IMR-90 (cell line): Measurements from ENCODE around the gene PIK3R4. TPM values are rescaled to one million over a fixed set of nuclear protein-coding genes. Genes with fewer than 3 reads are reported as not detected.

Source experiments
- ATAC-seq: fragments of 200-7000 bp; cut with Tn5 transposase; 2 replicates; pipeline ENCODE4 v1.9.1; 2020; ENCODE audit warnings: low read depth, mild to moderate bottlenecking, moderate library complexity
- BruUV-seq: library from RNA; stranded (reverse); fragments of 400-500 nt; replicated peaks from 2 replicates; lab custom pipeline; 2021; lab: Mats Ljungman, UMichigan
- CTCF ChIA-PET: fragments of 300-600 bp; formaldehyde crosslinking; extraction: SDS; loops from one replicate; lab custom pipeline; 2021; ENCODE audit warnings: antibody characterized with exemption; lab: Yijun Ruan, JAX
- POLR2A ChIA-PET: fragments of 300-600 bp; sonication (Branson Sonifier 250); formaldehyde crosslinking; loops from one replicate; lab custom pipeline; 2022; ENCODE audit warnings: antibody characterized with exemption; ENCODE audit not compliant: unreplicated experiment; lab: Charles Lee
- DNase-seq: peaks from one replicate; pipeline ENCODE4 v3.0.0; 2013
- H2AFZ ChIP-seq: replicated peaks from 2 replicates; pipeline ENCODE3; 2013; ENCODE audit warnings: low read length, mild to moderate bottlenecking; ENCODE audit not compliant: poor library complexity
- H2AK5ac ChIP-seq: 2 replicates; pipeline ENCODE4 v1.6.1; 2013; ENCODE audit warnings: low read depth, low read length, inconsistent platforms
- H2AK9ac ChIP-seq: replicated peaks from 2 replicates; pipeline ENCODE3; 2013; ENCODE audit warnings: mild to moderate bottlenecking, low read depth, low read length, moderate library complexity; ENCODE audit not compliant: poor library complexity
- H2BK120ac ChIP-seq: 2 replicates; pipeline ENCODE4 v1.6.1; 2013; ENCODE audit warnings: low read depth, low read length, inconsistent platforms
- H2BK15ac ChIP-seq: 3 replicates; pipeline ENCODE4 v1.6.1; 2013; ENCODE audit warnings: low read depth, low read length, inconsistent platforms
- H2BK20ac ChIP-seq: 2 replicates; pipeline ENCODE4 v1.6.1; 2013; ENCODE audit warnings: low read depth, mild to moderate bottlenecking, inconsistent platforms, low read length, moderate library complexity
- H2BK5ac ChIP-seq: 2 replicates; pipeline ENCODE4 v1.6.1; 2013; ENCODE audit warnings: mild to moderate bottlenecking, low read depth, low read length, inconsistent platforms; ENCODE audit not compliant: poor library complexity, severe bottlenecking
- H3K14ac ChIP-seq: replicated peaks from 2 replicates; pipeline ENCODE4 v1.6.1; 2013; ENCODE audit warnings: low read depth, low read length, inconsistent platforms
- H3K18ac ChIP-seq: 2 replicates; pipeline ENCODE4 v1.6.1; 2013; ENCODE audit warnings: low read depth, low read length, control low read depth
- H3K23ac ChIP-seq: 2 replicates; pipeline ENCODE4 v1.6.1; 2013; ENCODE audit warnings: low read depth, low read length, inconsistent platforms
- H3K27ac ChIP-seq: 2 replicates; pipeline ENCODE4 v1.5.1; 2013; ENCODE audit warnings: mild to moderate bottlenecking, control low read depth, low read length; ENCODE audit not compliant: insufficient read depth
- H3K27me3 ChIP-seq: 2 replicates; pipeline ENCODE4 v1.6.1; 2013; ENCODE audit warnings: low read length; ENCODE audit not compliant: control insufficient read depth, insufficient read depth
- H3K36me3 ChIP-seq: 2 replicates; pipeline ENCODE4 v1.6.1; 2013; ENCODE audit warnings: low read length, mixed read lengths; ENCODE audit not compliant: control insufficient read depth, insufficient read depth
- H3K4ac ChIP-seq: 2 replicates; pipeline ENCODE4 v1.6.1; 2013; ENCODE audit warnings: low read depth, low read length, inconsistent platforms
- H3K4me1 ChIP-seq: 2 replicates; pipeline ENCODE4 v1.6.1; 2013; ENCODE audit warnings: low read length, mixed read lengths; ENCODE audit not compliant: control insufficient read depth, insufficient read depth
- H3K4me2 ChIP-seq: 2 replicates; pipeline ENCODE4 v1.6.1; 2013; ENCODE audit warnings: low read depth, mild to moderate bottlenecking, control low read depth, low read length, moderate library complexity
- H3K4me3 ChIP-seq: 2 replicates; pipeline ENCODE4 v1.5.1; 2013; ENCODE audit warnings: low read depth, mild to moderate bottlenecking, control low read depth, low read length, moderate library complexity; ENCODE audit not compliant: insufficient read depth
- H3K56ac ChIP-seq: 2 replicates; pipeline ENCODE4 v1.6.1; 2013; ENCODE audit warnings: low read length, inconsistent platforms; ENCODE audit not compliant: insufficient read depth; ENCODE audit errors: extremely low read depth
- H3K79me1 ChIP-seq, 2 experiments: 2 replicates each; pipeline ENCODE4 v1.6.1; 2013; ENCODE audit warnings: low read length in 2 of 2, inconsistent platforms in 1 of 2, low read depth in 1 of 2
- H3K9ac ChIP-seq: 2 replicates; pipeline ENCODE4 v1.6.1; 2013; ENCODE audit warnings: low read depth, low read length, control low read depth
- H3K9me1 ChIP-seq: 2 replicates; pipeline ENCODE4 v1.6.1; 2013; ENCODE audit warnings: low read length, inconsistent platforms; ENCODE audit not compliant: insufficient read depth
- H3K9me3 ChIP-seq: 2 replicates; pipeline ENCODE4 v1.6.1; 2013; ENCODE audit warnings: low read length; ENCODE audit not compliant: control insufficient read depth, insufficient read depth
- H4K20me1 ChIP-seq: 2 replicates; pipeline ENCODE4 v1.6.1; 2013; ENCODE audit warnings: low read length, inconsistent platforms; ENCODE audit not compliant: insufficient read depth
- H4K5ac ChIP-seq: 2 replicates; pipeline ENCODE4 v1.6.1; 2013; ENCODE audit warnings: mild to moderate bottlenecking, low read depth, low read length, control low read depth
- H4K8ac ChIP-seq, 2 experiments: 2 replicates each; pipeline ENCODE4 v1.6.1; 2013; ENCODE audit warnings: low read depth in 2 of 2, low read length in 2 of 2, control low read depth in 1 of 2, inconsistent platforms in 1 of 2
- H4K91ac ChIP-seq: 2 replicates; pipeline ENCODE4 v1.6.1; 2013; ENCODE audit warnings: low read depth, low read length, inconsistent platforms; ENCODE audit not compliant: insufficient read depth
- CHD1 ChIP-seq: IDR thresholded peaks from 2 replicates; pipeline ENCODE4 v1.6.1; 2012; ENCODE audit warnings: low read depth, low read length, improper control_type of control experiment
- NFE2L2 ChIP-seq: fragments of 150-350 bp; IDR thresholded peaks from 2 replicates; pipeline ENCODE4 v1.6.1; 2016; ENCODE audit warnings: low read depth, mild to moderate bottlenecking, low read length
- RCOR1 ChIP-seq: IDR thresholded peaks from 2 replicates; pipeline ENCODE4 v1.6.1; 2012; ENCODE audit warnings: mild to moderate bottlenecking, low read length, improper control_type of control experiment; ENCODE audit not compliant: insufficient replicate concordance
- SMC3 ChIP-seq: fragments of 150-350 bp; IDR thresholded peaks from 2 replicates; pipeline ENCODE4 v1.6.1; 2016; ENCODE audit warnings: low read depth, mild to moderate bottlenecking, antibody characterized with exemption, low read length, moderate library complexity
- WGBS, 2 experiments: methylation state at CpG; one replicate each; pipeline versions ENCODE4 v1.1.5 to v1.1.7; 2013; ENCODE audit warnings: missing lambda C conversion rate in 2 of 2; ENCODE audit not compliant: insufficient read length in 1 of 2; ENCODE audit errors: extremely low coverage in 2 of 2; 5-methylcytosine and 5-hydroxymethylcytosine counted together
- dilution Hi-C: fragments of 300-500 bp; cut with HindIII; formaldehyde crosslinking; loops from one replicate; pipeline ENCODE4 v1.14.3; 2018; ENCODE audit warnings: low sequenced_read_pairs; ENCODE audit not compliant: unreplicated experiment
- in situ Hi-C: fragments of 300-500 bp; cut with MboI; formaldehyde crosslinking; loops from 3 replicates; pipeline ENCODE4 v1.14.3; 2019; ENCODE audit warnings: low sequenced_read_pairs, inconsistent platforms, mixed read lengths
- intact Hi-C: fragments of 100-400 bp; cut with micrococcal nuclease; formaldehyde crosslinking; loops from 2 replicates; pipeline ENCODE4 v1.10.0; 2022
- polyA plus RNA-seq, 3 experiments: library from polyadenylated mRNA; depleted of rRNA; stranded (reverse); fragments of >200 nt; gene quantifications; 2 replicates each; pipeline ENCODE4 v1.2.3, GENCODE V29; 2012; ENCODE audit warnings: low replicate concordance in 1 of 3
- total RNA-seq: library from RNA; depleted of rRNA; stranded (reverse); fragments of >200 nt; gene quantifications from 2 replicates; pipeline ENCODE4 v1.2.3, GENCODE V29; 2012
- TF ChIP-seq, protein P1 (sequence below): fragments of 150-350 bp; IDR thresholded peaks from 2 replicates; pipeline ENCODE4 v1.6.1; 2017; ENCODE audit warnings: mild to moderate bottlenecking, antibody characterized with exemption, low read length, low read depth

Gene PIK3R4
- total and polyA plus RNA-seq, 2 of the 4 experiments (the other 2 are of a cell fraction) = 19.7 to 27.2 TPM

DNA sequence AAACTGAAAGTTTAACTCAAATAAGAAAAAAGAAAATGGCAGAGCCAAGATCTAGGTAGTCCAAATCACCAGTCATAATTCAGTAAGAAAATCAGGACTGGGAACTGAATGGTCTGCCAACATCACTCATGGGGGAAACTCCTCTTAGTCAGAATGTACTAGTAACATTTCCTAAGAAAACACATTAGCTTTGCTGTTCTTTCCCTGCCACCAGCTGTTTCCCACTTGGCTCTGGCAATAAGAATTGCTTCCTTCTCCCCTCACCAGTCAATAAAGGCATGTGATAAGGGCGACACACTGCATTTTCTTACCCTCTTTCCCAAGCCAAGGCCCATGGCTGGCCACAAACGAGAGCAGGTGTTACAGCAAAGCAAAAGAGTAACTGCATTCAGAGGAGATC is 46.1 kb downstream of the PIK3R4 start:
- no peak overlapping the region for H2BK20ac ChIP-seq
- H3K23ac ChIP-seq = no peak overlapping the region
- H4K8ac ChIP-seq = no peak overlapping the region
- no peak overlapping the region for H2AK5ac ChIP-seq
- no peak overlapping the region for H3K4ac ChIP-seq
- intact Hi-C loops = no loop called here
- H2AFZ ChIP-seq = no peak overlapping the region
- no peak overlapping the region for H2AK9ac ChIP-seq
- CTCF ChIA-PET = no interaction called here
- H2BK15ac ChIP-seq = no peak overlapping the region
- H4K91ac ChIP-seq = no peak overlapping the region
- no peak overlapping the region for H3K27ac ChIP-seq
- no peak overlapping the region for H2BK5ac ChIP-seq
- dilution Hi-C loops = no loop called here
- H3K14ac ChIP-seq = no peak overlapping the region
- no peaks in the 10 kb centered on the region for H3K4me1 ChIP-seq
- no peaks in the 10 kb centered on the region for H3K9me1 ChIP-seq
- H3K18ac ChIP-seq = no peak overlapping the region
- peaks cover 7% of the 10 kb centered on the region for H3K36me3 ChIP-seq
- in situ Hi-C loops = loop anchor here (25.0 kb wide), 1 partner anchor 112 kb away; no protein-coding TSS in a partner anchor
- no peak overlapping the region for H3K4me2 ChIP-seq
- no peak overlapping the region for H4K5ac ChIP-seq
- POLR2A ChIA-PET = no interaction called here
- BruUV-seq = no TSS peak
- TF ChIP-seq, protein P1, sequence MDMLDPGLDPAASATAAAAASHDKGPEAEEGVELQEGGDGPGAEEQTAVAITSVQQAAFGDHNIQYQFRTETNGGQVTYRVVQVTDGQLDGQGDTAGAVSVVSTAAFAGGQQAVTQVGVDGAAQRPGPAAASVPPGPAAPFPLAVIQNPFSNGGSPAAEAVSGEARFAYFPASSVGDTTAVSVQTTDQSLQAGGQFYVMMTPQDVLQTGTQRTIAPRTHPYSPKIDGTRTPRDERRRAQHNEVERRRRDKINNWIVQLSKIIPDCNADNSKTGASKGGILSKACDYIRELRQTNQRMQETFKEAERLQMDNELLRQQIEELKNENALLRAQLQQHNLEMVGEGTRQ = no peak
- TF ChIP-seq SMC3 (no peak), NFE2L2 (no peak), CHD1 (no peak), RCOR1 (no peak)
- no peak overlapping the region for H2BK120ac ChIP-seq
- H3K9me3 ChIP-seq = no peaks in the 10 kb centered on the region
- no peaks in the 10 kb centered on the region for H3K27me3 ChIP-seq
- H3K79me1 ChIP-seq = no peaks in the 10 kb centered on the region
- no peak overlapping the region for H3K9ac ChIP-seq
- no peak overlapping the region for H3K56ac ChIP-seq
- H3K4me3 ChIP-seq = no peak overlapping the region
- H4K20me1 ChIP-seq = no peaks in the 10 kb centered on the region
- ATAC-seq = no peak
- peak; percentile 48 for DNase-seq
- WGBS, 2 experiments = no CpG with 5 or more reads among the region's 2 CpGs
